GM19351 (cell line): ENCODE results near the gene SRPK3.

Experiments
- ATAC-seq: cut with Tn5 transposase; IDR thresholded peaks from one replicate; pipeline ENCODE4 v1.9.1; 2021; ENCODE audit warnings: mild to moderate bottlenecking, moderate library complexity; ENCODE audit not compliant: unreplicated experiment

Gene SRPK3

DNA sequence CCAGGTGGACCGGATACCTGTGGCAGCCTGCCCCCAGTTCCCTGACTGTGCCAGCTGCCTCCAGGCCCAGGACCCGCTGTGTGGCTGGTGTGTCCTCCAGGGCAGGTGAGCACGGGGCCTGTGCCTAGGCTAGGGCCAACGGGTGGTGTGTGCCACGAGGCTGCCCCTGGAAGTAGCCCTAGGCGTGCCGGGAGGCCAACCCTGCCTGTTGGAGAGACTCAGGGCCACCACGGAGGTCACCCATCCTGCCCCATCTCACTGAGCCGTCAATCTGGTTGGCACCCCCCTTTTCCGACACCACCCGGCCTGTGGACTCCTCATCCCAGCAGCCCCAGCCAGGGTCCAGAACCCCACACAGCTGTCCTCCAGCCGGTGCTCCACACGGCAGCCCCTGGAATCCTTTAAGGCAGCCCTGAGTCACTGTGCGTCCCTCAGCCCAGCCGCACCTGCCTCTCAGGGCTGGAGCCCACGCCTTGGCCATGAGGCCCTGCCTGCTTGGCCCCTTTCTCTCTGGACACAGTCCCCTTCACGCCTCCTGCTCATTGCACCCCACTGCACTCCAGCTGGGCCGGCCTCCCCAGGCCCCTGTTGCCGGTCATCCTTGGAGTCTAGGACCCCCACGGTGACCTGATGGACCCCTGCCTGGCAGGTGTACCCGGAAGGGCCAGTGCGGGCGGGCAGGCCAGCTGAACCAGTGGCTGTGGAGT is 11.5 kb upstream of the SRPK3 start:
- ATAC-seq, result no peak

DNA sequence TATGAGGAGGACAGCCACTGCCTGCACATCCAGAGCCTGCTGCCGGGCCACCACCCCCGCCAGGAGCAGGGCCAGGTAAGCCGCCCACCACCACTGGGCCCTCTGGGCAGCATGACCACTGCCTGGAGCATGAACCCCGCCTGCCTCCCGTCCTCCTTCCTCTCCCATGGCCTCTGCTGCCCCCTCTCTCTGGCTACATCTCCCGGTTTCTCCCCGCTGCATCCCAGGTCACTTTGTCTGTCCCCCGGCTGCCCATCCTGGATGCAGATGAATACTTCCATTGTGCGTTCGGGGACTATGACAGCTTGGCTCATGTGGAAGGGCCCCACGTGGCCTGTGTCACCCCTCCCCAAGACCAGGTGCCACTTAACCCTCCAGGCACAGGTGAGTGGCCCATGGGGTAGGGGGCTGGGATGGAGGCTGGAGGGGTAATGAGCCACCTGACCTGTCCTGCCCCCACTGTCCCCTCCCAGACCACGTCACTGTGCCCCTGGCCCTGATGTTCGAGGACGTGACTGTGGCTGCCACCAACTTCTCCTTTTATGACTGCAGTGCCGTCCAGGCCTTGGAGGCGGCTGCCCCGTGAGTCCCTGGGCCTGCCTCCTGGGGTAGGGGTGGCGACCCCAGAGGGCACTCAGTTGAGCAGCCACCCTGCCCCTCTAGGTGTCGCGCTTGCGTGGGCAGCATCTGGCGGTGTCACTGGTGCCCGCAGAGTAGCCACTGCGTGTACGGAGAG is 10.8 kb upstream of the SRPK3 start:
- no peak for ATAC-seq

DNA sequence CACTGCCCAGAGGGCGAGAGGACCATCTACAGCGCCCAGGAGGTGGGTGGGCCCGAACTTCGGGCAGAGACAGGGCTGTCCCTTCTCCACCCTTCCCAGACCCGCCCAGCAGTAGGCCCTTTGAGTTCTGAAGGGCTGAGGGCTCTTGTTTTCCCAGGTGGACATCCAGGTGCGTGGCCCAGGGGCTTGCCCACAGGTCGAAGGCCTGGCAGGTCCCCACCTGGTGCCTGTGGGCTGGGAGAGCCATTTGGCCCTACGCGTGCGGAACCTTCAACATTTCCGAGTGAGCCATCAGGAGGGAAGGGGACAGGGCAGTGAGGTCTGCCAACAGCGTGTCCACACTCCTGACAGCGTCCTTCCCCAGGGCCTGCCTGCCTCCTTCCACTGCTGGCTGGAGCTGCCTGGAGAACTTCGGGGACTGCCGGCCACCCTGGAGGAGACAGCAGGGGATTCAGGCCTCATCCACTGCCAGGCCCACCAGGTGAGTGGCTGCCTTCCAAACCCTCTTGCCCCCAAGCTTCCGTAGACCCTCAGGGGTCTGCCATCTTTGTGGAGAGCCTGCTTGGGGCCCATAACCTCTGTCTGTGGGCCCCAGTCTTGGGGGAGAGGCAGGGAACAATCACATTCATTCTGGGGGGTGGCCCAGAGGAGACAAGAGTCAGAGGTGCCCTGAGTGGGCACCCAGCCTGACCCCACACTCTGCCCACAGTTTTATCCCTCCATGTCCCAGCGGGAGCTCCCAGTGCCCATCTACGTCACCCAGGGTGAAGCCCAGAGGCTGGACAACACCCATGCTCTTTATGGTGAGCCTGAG is 10.0 kb upstream of the SRPK3 start:
- no peak for ATAC-seq

DNA sequence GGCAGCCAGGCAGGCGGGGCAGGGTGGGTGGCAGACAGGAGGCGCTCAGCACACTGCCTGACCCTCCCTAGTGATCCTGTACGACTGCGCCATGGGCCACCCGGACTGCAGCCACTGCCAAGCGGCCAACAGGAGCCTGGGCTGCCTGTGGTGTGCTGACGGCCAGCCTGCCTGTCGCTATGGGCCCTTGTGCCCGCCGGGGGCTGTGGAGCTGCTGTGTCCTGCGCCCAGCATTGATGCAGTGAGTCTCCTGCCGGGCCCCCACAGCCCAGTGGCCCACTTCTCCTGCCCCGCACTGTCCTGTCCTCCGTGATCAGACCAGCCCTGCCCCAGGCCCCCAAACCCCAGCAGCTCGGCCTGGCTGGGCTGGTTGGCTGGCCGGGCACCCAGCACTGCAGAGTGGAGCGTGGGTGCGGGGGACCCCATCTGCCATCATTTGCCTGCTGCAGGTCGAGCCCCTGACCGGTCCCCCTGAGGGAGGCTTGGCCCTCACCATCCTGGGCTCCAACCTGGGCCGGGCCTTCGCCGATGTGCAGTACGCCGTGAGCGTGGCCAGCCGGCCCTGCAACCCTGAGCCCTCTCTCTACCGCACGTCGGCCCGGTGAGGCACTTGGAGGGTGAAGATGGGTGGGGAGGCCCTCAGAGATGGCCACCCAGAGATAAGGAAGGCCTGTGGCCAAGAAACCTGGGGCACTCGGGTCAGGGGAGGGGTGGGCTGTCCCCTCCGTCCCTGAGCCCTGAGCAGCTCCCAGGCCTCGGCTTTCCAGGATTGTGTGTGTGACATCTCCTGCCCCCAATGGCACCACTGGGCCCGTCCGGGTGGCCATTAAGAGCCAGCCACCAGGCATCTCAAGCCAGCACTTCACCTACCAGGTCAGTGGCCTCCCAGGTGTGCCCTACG is 9.2 kb upstream of the SRPK3 start:
- ATAC-seq, result no peak

DNA sequence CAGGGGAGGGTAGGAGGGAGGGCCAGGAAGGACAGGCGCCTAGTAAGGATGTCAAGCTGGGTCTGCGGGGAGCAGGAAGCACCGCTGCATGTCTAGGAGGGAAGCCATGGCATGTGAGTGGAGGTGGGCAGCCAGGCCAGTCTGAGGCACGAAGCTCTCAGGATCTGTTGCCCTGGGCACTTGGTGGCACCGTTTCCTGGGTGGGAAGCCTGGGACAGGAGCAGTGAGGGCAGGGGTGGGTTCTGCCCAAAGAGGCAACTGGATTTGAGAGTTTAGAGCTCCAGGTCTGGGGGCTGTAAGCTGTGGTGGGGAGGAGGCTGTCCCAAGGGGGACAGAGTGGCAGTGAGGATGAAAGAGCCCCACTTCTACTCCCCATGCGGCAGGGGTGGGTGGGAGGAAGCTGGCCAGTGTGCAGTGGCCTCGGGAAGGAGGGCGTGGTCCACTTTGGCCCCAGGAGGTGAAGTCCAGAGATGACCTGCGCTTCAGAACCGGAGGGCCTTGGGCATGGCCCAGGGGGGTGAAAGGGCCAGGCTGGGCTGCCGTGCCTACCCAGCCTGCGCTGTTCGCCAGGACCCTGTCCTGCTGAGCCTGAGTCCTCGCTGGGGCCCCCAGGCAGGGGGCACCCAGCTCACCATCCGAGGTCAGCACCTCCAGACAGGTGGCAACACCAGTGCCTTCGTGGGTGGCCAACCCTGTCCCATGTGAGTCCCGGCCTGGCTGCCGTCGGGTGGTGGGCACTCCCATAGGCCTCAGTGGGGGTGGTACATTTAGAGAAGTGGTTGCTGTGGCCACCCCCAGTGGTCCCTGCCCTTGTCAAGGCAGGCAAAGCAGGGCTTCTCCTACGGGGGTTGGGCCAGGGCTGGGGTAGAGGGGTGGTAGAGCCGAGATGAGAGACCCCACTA is 8.3 kb upstream of the SRPK3 start:
- no peak for ATAC-seq

DNA sequence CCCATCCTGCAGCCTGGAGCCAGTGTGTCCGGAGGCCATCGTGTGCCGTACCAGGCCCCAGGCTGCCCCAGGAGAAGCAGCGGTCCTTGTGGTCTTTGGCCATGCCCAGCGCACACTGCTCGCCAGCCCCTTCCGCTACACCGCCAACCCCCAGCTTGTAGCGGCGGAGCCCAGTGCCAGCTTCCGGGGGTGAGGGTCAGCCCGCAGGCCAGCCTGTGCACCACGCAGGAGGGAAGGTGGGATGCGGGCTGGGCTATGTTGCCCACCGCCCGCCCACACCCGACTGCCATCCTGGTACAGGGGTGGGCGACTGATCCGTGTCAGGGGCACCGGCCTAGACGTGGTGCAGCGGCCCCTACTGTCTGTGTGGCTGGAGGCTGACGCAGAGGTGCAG is 7.6 kb upstream of the SRPK3 start:
- no peak for ATAC-seq

DNA sequence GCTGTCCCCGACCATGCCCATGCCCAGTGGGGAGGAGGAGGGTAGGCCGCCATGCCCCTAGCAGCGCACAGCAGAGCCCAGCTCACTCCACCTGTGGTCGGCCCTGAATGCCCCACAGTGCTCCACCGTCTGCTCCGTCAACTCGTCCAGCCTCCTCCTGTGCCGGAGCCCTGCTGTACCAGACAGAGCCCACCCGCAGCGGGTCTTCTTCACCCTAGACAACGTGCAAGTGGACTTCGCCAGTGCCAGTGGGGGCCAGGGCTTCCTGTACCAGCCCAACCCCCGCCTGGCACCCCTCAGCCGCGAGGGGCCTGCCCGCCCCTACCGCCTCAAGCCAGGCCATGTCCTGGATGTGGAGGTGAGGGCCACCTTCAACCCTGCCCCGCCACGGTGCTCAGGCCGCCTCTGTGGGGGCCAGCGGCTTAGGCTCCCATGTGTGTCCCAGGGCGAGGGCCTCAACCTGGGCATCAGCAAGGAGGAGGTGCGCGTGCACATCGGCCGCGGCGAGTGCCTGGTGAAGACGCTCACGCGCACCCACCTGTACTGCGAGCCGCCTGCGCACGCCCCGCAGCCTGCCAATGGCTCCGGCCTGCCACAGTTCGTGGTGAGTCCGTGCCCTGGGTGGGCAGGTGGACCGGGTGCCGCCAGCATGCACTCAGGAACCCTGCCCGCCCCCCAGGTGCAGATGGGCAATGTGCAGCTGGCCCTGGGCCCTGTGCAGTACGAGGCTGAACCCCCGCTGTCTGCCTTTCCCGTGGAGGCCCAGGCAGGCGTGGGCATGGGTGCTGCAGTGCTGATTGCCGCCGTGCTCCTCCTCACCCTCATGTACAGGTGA is 6.9 kb upstream of the SRPK3 start:
- ATAC-seq, result no peak

DNA sequence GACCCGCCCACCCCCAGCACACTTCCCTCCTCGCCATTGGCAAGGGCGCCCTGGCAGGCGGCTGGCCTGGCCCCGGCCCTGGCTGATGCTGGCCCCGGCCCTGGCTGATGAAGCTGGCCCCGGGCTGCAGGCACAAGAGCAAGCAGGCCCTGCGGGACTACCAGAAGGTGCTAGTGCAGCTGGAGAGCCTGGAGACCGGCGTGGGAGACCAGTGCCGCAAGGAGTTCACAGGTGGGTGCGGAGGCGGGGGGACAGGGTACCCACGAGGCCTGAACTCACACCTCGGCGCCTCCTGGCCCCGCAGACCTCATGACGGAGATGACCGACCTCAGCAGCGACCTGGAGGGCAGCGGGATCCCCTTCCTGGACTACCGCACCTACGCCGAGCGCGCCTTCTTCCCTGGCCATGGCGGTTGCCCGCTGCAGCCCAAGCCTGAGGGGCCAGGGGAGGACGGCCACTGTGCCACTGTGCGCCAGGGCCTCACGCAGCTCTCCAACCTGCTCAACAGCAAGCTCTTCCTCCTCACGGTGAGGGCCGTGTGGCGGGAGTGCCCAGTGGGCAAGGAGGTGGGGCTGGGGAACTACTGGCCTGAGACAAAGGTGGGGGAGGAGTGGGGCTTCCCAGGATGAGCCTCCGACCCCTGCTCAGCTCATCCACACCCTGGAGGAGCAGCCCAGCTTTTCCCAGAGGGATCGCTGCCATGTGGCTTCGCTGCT is 6.1 kb upstream of the SRPK3 start:
- ATAC-seq, result no peak

DNA sequence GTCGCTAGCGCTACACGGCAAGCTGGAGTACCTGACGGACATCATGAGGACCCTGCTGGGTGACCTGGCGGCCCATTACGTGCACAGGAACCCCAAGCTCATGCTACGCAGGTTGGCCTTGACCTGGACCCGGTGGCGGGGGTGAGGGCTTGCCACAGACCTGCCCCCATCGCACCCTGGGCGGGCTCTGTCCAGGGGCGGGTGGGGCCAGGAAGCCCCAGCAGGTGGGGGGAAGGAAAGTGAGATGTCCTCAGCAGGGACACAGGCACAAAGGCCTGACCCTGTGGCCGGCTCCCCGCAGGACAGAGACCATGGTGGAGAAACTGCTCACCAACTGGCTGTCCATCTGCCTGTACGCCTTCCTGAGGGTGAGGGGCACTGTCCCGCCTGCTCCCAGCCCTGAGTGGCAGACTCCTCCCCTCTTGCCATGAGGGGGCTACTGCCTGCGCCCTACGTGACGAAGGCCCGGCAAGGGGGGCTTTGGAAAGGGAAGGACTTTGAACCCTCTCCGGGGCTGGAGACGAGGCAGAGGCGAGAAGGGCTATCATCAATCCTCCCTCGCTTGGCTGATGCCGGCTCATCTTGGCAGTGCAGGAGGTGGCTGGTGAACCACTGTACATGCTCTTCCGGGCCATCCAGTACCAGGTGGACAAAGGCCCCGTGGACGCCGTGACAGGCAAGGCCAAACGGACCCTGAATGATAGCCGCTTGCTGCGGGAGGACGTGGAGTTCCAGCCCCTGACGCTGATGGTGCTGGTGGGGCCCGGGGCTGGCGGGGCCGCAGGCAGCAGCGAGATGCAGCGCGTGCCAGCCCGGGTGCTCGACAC is 5.3 kb upstream of the SRPK3 start:
- no peak for ATAC-seq

DNA sequence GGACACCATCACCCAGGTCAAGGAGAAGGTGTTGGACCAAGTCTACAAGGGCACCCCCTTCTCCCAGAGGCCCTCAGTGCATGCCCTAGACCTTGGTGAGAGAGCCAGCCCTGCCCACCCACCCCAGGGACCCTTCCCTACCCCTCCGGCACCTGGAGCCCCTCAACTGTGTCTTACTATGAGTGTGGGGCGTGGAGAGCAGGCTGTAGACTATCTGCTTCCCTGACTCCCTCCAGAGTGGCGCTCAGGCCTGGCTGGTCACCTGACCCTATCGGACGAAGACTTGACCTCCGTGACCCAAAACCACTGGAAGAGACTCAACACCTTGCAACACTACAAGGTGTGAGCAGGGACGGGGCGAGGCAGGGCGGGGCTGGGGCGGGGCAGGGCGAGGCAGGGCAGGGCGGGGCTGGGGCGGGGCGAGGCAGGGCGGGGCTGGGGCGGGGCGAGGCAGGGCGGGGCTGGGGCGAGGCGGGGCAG is 4.7 kb upstream of the SRPK3 start:
- ATAC-seq, result no peak

DNA sequence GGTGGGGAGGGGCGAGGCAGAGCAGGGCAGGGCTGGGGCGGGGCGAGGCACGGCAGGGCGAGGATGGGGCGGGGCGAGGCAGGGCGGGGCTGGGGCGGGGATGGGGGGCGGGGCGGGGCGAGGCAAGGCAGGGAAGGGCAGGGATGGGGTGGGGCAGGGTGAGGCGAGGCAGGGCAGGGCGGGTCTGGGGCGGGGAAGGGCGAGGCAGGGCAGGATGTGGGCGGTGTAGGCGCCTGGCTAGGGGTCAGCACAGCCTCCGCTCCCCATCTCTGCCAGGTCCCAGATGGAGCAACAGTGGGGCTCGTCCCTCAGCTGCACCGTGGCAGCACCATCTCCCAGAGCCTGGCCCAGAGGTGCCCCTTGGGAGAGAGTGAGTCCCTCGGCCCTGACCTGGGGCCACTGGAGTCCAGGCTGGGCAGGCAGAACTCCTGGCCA is 4.2 kb upstream of the SRPK3 start:
- no peak for ATAC-seq

DNA sequence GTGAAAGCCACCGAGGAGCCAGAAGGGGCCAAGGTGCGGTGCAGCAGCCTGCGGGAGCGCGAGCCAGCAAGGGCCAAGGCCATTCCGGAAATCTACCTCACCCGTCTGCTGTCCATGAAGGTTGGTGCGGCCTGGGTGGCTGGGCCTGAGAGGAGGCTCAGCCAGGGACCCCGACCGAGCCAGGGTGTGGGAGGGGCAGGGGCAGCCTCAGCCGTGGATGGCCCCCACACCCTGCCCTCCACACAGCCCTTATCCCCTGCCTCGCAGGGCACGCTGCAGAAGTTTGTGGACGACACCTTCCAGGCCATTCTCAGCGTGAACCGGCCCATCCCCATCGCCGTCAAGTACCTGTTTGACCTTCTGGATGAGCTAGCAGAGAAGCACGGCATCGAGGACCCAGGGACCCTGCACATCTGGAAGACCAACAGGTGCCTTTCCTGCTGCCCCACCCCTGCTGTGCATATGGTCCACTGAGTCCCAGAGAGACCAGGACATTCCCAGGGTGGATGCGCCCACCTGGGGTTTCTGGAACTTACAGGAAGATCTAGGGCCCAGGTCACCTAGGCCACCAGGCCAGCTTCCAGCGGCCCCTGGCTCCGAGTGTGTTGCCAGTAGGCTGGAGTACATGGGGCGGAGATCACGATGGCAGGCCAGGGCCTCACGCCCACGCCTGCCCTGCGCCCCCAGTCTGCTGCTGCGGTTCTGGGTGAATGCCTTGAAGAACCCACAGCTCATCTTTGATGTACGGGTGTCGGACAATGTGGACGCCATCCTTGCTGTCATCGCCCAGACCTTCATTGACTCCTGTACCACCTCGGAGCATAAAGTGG is 3.4 kb upstream of the SRPK3 start:
- ATAC-seq, result no peak

DNA sequence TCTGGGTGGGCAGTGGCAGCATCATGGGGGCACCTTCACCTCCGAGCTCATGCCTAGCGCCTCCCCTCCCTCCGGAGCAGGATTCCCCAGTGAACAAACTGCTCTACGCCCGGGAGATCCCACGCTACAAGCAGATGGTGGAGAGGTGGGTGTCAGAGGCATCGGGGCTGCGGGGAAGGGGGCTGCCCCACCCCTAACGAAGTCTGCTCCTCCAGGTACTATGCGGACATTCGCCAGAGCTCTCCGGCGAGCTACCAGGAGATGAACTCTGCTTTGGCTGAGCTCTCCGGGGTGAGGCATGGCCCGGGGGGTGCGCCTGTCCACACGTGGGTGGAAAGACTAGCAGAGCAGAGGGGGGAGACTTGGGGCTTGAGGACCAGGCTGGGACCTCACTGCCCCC is 2.7 kb upstream of the SRPK3 start:
- ATAC-seq, result no peak

DNA sequence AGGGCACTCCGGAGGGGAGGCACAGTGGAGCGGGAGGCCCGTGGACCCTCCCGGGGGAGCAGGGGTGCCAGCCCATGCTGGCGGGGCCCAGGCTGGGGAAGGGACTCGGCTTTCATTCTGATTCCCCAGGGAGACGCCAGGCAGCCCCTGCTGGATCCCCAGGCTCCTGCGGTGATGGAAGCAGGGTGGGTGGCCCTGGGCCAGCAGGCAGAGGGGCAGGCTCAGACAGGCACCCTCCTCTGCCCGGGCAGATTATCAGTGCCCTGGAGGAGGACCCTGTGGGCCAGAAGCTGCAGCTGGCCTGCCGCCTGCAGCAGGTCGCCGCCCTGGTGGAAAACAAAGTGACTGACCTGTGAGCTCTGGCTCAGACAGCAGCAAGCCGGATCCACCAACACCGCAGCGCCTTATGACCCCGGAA is 2.1 kb upstream of the SRPK3 start:
- ATAC-seq, result no peak

DNA sequence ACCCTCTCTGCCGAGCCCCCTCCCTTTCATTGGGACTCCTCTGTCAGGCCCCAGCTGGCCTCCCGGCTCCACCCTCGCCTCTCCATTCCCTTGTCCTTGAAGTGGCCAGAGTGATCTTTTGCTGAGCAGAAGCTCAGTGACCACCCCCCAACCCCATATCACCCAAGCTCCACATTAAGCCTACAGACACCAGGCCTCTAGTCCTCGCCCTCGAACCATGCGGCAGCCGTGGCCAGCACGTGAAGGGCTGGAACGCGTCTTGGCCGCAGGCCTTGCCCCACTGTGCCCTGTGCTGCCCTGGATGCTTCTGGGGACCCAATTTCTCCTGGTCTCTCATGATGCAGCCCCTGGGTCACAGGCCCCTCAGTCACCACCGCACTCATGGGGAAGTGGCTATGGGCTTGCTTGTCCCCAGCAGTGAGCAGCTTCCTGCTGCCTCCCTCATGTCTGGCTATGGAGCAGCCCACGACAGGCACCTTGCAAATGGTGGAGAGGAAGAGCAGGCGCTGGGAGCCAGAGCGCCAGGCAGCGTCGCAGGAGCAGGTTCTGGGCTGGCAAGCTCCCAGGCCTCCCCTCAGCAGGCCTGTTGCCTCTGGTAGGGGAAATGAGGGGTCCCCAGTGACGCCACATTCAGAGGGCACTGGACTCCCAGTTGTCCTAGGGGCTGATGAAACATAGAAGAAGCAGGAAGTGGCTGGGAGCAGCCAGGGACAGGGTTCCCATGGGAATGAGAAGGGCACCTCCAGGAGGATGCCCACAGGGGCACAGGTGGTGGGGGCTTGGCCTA is 757 bp upstream of the SRPK3 start:
- no peak for ATAC-seq
